ENCODE data around the gene KIR2DL1. TPM values are rescaled to one million over a fixed set of nuclear protein-coding genes. Genes with fewer than 3 reads are reported as not detected.

KIR2DL1 gene
- total RNA-seq, result not detected in 2 replicates

DNA sequence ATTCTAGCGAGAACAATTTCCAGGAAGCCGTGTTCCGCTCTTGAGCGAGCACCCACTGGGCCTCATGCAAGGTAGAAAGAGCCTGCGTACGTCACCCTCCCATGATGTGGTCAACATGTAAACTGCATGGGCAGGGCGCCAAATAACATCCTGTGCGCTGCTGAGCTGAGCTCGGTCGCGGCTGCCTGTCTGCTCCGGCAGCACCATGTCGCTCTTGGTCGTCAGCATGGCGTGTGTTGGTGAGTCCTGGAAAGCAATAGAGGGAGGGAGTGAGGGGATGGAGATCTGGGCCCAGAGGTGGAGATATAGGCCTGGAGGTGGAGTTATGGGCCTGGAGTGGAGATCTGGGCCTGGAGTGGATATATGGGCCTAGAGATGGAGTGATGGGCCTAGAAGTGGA, at the start of gene KIR2DL1:
KIR2DL1 (plus strand) TSS at position 148 of the 400 bp plus-strand sequence; CDS start at position 206, 58 bp downstream.

GRCh38 chr19:54724142-54724541, 45.5 kb upstream of the KIR2DL1 start, which contains the start of gene KIR3DL3:
KIR3DL3 (plus strand) TSS chr19:54724442; CDS start chr19:54724497, 55 bp downstream.

GRCh38 chr19:54738306-54738705, 31.3 kb upstream of the KIR2DL1 start, which contains the start of gene KIR2DL3:
KIR2DL3 (plus strand) TSS chr19:54738513; CDS start chr19:54738546, 33 bp downstream.

DNA sequence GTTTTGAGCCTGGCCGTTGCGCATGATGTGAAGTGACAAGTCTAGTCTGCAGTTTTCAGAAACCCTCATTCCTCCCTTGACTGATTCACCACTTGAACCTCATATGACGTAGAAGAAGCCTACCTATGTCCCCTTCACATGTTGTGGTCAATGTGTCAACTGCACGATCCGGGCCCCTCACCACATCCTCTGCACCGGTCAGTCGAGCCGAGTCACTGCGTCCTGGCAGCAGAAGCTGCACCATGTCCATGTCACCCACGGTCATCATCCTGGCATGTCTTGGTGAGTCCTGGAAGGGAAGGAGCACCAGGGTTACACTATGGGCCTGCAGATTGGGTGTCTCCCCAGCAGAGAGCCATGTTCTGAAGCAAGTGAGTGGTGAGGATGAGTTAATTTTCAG, 33.8 kb downstream of the KIR2DL1 start, which contains the start of gene KIR2DL4:
KIR2DL4 (plus strand) TSS at position 201 of the 400 bp plus-strand sequence; CDS start at position 243, 42 bp downstream.

GRCh38 chr19:54816251-54816650, 46.7 kb downstream of the KIR2DL1 start, which contains the start of gene KIR3DL1:
KIR3DL1 (plus strand) TSS chr19:54816468.

DNA sequence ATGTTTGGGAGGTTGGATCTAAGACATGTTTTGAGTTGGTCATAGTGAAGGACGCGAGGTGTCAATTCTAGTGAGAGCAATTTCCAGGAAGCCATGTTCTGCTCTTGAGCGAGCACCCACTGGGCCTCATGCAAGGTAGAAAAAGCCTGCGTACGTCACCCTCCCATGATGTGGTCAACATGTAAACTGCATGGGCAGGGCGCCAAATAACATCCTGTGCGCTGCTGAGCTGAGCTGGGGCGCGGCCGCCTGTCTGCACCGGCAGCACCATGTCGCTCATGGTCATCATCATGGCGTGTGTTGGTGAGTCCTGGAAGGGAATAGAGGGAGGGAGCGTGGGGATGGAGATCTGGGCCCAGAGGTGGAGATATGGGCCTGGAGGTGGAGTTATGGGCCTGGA, 62.9 kb downstream of the KIR2DL1 start, which contains the start of gene KIR2DS4:
KIR2DS4 (plus strand) TSS at position 181 of the 400 bp plus-strand sequence.

Small RNA genes lying within 50 kb of the gene (small RNA-seq; reads per million reads assigned to genes)
- gene KIR3DP1, result not detected

Other genes with a start within 250 kb of the KIR2DL1 start
- not detected in 2 replicates for gene LILRA2, start 196.0 kb upstream of the KIR2DL1 start, total RNA-seq
- not detected in 2 replicates for gene LILRA1, start 176.2 kb upstream of the KIR2DL1 start, total RNA-seq
- not detected in 2 replicates for gene LILRB1, start 139.3 kb upstream of the KIR2DL1 start, total RNA-seq
- gene LILRB4, start 106.8 kb upstream of the KIR2DL1 start, total RNA-seq, result not detected in 2 replicates
- gene KIR3DL3, start 45.4 kb upstream of the KIR2DL1 start, total RNA-seq, result not detected in 2 replicates
- gene KIR2DL3, start 31.3 kb upstream of the KIR2DL1 start, total RNA-seq, result not detected in 2 replicates
- gene KIR2DL4, start 33.8 kb downstream of the KIR2DL1 start, total RNA-seq, result not detected in 2 replicates
- gene KIR3DL1, start 46.7 kb downstream of the KIR2DL1 start, total RNA-seq, result not detected in 2 replicates
- gene KIR2DS4, start 62.9 kb downstream of the KIR2DL1 start, total RNA-seq, result not detected in 2 replicates
- not detected in 2 replicates for gene KIR3DL2, start 80.7 kb downstream of the KIR2DL1 start, total RNA-seq
- gene FCAR, start 104.4 kb downstream of the KIR2DL1 start, total RNA-seq, result not detected in 2 replicates
- not detected in 2 replicates for gene NCR1, start 136.4 kb downstream of the KIR2DL1 start, total RNA-seq
- not detected in 2 replicates for gene NLRP7, start 177.7 kb downstream of the KIR2DL1 start, total RNA-seq
- 0.65 TPM in 1 of 2 replicates, not detected in the other for gene NLRP2, start 196.6 kb downstream of the KIR2DL1 start, total RNA-seq